VCaP (cell line): ENCODE results near the gene GUCA2B.

Experiments used
- H3K27ac ChIP-seq: fragments of 450-650 bp; 2 replicates; pipeline ENCODE4 v1.5.1; 2017
- TF ChIP-seq, protein P1 (sequence below): fragments of 450-650 bp; conservative IDR thresholded peaks from 2 replicates; pipeline ENCODE4 v1.5.1; 2017; ENCODE audit warnings: mild to moderate bottlenecking, moderate library complexity

Gene GUCA2B

DNA sequence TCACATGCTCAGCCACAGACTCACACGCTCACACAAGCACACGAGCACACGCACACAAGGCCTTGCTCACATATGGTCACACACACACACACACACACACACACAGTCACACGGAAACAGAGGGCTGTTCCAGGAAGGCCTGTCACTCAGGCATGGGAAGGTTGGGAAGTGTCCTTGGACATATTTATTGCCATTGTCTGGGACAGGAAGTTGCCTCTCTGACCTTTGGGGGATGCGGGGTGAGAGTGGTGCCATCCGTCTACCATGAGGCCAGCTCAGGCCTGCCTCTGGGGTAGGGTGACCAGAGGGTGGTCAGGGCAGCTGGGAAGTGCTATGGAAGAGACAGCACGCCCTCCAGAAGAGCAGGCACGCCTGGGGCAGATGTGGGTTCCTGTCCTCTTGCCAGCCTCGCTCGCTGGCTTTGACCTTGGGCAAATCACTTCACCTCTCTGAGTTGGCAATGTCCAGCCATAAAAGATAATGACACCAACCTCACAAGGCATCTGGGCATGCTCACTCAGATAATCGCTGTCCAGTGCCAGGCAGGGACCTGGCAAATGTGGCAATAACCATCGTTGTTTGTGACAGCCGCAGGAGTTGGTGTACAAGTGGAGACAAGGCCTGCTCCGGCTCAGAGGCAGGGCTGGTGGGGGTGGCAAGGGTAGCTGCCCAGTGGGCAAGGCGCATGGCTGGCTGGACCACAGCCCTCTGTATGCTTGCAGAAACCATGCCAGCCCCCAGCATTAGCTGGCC, 19.3 kb downstream of the GUCA2B start:
- peak overlapping the region; percentile 94 for H3K27ac ChIP-seq
- TF ChIP-seq, protein P1, sequence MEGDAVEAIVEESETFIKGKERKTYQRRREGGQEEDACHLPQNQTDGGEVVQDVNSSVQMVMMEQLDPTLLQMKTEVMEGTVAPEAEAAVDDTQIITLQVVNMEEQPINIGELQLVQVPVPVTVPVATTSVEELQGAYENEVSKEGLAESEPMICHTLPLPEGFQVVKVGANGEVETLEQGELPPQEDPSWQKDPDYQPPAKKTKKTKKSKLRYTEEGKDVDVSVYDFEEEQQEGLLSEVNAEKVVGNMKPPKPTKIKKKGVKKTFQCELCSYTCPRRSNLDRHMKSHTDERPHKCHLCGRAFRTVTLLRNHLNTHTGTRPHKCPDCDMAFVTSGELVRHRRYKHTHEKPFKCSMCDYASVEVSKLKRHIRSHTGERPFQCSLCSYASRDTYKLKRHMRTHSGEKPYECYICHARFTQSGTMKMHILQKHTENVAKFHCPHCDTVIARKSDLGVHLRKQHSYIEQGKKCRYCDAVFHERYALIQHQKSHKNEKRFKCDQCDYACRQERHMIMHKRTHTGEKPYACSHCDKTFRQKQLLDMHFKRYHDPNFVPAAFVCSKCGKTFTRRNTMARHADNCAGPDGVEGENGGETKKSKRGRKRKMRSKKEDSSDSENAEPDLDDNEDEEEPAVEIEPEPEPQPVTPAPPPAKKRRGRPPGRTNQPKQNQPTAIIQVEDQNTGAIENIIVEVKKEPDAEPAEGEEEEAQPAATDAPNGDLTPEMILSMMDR, result no peak

DNA sequence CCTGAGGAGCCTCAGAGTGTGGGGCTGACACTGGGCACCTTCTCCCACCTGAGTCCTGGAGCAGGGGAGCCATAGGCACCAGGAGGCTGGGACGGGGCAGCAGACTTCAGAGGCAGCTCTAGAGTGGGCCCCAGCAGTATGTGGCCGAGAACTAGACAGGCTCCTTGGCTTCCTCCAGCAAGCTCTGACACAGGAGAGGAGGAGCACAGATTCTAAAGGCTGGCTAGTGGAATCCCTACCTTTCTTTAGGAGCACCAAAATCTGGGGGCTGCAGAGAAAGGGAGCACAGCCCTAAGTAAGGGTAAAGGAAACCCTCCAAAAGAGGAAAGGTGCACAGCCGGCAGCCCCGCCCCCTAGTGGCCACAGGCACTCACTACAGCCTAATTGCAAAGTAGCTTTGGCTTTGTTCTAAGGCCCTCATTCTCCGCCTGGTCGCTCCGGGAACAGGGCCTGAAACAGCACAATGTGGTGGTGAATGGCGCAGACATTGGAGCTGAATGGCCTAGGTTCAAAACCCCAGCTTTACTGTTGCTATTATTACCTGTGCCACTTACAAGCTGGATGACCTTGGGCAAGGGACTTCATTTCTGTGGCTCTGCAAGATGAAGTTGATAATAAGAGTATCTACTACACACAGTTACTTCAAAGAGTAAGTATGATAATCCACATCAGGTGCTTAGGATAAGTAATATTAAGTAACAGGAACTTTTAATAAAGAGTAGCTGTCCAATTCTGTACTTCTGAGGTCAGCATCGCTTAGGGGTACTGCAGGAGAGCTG, 20.1 kb downstream of the GUCA2B start:
- peak overlapping the region; percentile 94 for H3K27ac ChIP-seq
- TF ChIP-seq, protein P1, result peak; percentile 93

DNA sequence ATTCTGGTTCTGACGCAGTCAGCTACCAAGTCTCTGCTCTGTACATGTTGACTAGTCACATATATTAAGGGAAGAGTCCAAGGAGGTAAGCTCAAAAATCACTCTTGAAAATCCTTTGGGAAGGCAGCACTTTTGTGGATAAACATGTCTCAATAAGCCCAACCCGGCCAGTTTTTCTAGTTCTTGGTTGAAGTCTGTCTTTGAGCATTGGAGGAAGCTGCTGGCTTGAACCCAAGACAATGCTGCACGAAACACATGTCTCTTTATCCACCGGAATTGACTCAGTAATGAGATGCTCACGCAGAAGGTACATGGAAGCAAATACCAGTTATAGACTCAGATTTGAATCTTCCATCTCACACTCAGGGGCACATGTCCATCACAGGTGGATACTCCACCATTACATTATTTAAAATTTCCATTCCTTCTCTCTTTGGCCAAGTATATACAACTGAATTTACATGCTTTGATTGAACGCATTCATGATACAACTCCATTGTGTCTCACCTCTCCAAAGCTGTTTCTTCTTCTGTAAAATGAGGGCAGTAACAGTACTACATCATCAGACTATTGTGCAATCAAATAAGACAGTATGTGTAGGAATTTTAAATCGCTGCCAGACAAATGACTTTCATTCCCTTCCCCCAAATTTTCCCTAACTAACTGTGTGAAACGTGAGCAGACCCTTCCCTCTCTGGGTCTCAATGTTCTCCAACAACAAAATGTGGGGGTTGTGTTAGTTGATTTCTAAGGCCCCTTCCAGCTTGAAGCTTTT, 20.9 kb downstream of the GUCA2B start:
- peak overlapping the region; percentile 94 for H3K27ac ChIP-seq
- TF ChIP-seq, protein P1, result no peak

DNA sequence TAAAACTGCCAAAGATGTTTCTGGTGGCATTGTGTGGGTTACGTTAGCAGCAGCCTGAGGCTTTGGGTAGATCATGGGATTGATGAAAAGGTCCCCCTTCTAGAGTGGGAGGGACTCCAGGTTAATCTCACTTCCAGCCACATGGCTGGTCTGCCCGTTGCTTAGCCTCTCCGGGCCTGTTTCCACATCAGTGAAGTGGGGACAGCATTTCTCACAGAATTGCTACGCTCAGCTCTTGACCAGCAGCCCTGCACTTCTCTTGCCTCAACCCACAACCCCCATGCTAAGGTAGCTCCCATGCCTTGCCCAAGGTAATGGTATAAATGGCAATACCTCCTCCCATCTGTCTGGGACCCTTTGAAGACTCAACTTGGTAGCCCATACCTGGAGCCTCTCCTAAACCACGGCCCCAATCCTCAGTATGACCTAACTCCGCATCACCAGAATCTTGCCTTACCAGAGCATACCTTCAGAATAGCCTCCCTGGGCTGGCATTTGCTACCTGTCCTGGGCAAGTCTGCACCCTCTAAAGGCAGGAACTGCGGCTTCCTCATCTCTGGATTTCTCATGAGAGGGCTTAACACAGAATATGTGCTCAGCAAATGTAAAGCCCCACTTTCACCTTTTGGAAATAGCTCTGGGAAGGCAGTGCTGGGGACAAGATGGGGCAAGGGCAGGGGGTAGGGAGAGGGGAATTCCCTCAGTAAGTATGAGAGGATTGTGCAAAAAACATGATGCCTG, 22.3 kb downstream of the GUCA2B start:
- peak overlapping the region; percentile 94 for H3K27ac ChIP-seq
- TF ChIP-seq, protein P1, result no peak

DNA sequence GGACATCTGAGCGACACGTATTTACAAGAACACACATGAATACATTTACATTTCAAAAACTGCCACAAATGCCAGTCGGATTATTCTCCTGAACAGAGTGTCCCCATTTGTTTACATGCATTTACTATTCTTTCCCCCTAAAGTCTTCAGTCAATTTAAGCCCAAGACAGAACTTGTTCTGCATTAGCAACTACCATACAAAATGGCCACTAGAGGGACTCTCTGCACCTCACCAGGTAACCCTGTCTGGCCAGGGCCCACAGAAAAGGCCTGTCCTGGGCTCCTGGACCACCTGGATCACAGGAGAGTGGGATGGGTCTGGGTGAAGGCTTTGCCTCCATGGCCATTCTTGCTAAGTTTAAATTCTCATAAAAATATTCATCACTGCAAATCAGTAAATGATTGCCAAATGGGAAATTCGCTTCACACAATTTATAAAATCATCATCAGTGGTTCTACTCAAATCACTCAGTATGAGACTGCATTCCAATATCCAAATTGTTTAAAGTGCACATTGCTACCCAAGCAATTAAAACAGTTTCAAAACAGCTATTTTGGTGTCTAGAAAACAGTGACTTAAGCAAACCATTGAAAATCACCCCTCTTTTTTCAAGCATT, 23.8 kb downstream of the GUCA2B start:
- H3K27ac ChIP-seq, result peak overlapping the region; percentile 94
- TF ChIP-seq, protein P1, result peak; percentile 91

DNA sequence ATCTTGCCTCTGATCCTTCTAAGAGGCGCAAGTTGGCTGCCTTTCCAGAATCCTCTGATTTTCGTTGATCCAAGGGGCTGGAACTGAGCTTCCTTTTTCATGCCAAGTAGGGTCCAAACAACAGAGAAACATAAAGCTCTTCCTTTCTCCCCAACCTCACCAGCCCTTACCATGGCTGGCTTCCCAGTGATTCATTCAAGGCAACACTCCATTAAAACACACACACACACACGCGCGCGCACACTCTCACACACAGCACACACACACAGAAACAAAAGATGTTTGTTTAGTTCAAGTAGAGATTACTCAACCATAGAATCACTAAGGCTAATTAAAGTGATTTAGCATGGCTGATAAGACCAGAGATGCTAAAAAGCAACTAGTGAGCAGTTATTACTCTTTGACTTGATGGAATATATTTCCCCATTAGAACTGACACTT, 24.4 kb downstream of the GUCA2B start:
- TF ChIP-seq, protein P1, result no peak

More for the DNA sequence above, 24.4 kb downstream of the GUCA2B start:
- peak overlapping the region; percentile 94 for H3K27ac ChIP-seq
